Type B pancreatic cell (in vitro differentiated cells): ENCODE data around the gene SLC41A3. TPM values are rescaled to one million over a fixed set of nuclear protein-coding genes. Genes with fewer than 3 reads are reported as not detected.

Source experiments
- DNase-seq: peaks from one replicate; pipeline ENCODE4 v3.0.0; 2021; ENCODE audit warnings: mixed read lengths; ENCODE audit not compliant: unreplicated experiment; ENCODE audit errors: extremely low spot score
- H3K27ac Mint-ChIP-seq: 2 replicates; pipeline ENCODE4 v1.8.0; 2021; ENCODE audit warnings: mild to moderate bottlenecking, mixed read lengths
- H3K27me3 Mint-ChIP-seq: 2 replicates; pipeline ENCODE4 v1.8.0; 2021; ENCODE audit warnings: mixed read lengths
- H3K36me3 Mint-ChIP-seq: 2 replicates; pipeline ENCODE4 v1.8.0; 2021; ENCODE audit warnings: mixed read lengths
- H3K4me1 Mint-ChIP-seq: one replicate; pipeline ENCODE4 v1.8.0; 2021; ENCODE audit warnings: mixed read lengths; ENCODE audit not compliant: unreplicated experiment
- H3K4me3 Mint-ChIP-seq: 2 replicates; pipeline ENCODE4 v1.8.0; 2021; ENCODE audit warnings: mild to moderate bottlenecking, mixed read lengths
- H3K9me3 Mint-ChIP-seq: 2 replicates; pipeline ENCODE4 v1.8.0; 2021; ENCODE audit warnings: mixed read lengths
- total RNA-seq: library from RNA; stranded (reverse); gene quantifications from 2 replicates; pipeline ENCODE4 v1.2.1, GENCODE V29; 2021; ENCODE audit warnings: low replicate concordance
- TF ChIP-seq, protein P1 (sequence below): fragments of 200-600 bp; sonication (generic); conservative IDR thresholded peaks from 2 replicates; pipeline ENCODE4 v1.5.0; 2021; ENCODE audit warnings: antibody characterized with exemption, mild to moderate bottlenecking

SLC41A3 gene
- total RNA-seq, 1 donor from 2014 or later: 56.4 TPM

GRCh38 chr3:126025116-126025729, 58.7 kb downstream of the SLC41A3 start:
- H3K9me3 Mint-ChIP-seq: peaks cover 7% of the 10 kb centered on the region
- H3K4me1 Mint-ChIP-seq: no peaks in the 10 kb centered on the region
- peaks cover 43% of the 10 kb centered on the region for H3K36me3 Mint-ChIP-seq
- TF ChIP-seq, protein P1, sequence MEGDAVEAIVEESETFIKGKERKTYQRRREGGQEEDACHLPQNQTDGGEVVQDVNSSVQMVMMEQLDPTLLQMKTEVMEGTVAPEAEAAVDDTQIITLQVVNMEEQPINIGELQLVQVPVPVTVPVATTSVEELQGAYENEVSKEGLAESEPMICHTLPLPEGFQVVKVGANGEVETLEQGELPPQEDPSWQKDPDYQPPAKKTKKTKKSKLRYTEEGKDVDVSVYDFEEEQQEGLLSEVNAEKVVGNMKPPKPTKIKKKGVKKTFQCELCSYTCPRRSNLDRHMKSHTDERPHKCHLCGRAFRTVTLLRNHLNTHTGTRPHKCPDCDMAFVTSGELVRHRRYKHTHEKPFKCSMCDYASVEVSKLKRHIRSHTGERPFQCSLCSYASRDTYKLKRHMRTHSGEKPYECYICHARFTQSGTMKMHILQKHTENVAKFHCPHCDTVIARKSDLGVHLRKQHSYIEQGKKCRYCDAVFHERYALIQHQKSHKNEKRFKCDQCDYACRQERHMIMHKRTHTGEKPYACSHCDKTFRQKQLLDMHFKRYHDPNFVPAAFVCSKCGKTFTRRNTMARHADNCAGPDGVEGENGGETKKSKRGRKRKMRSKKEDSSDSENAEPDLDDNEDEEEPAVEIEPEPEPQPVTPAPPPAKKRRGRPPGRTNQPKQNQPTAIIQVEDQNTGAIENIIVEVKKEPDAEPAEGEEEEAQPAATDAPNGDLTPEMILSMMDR: no peak
- no peak overlapping the region for H3K4me3 Mint-ChIP-seq
- H3K27ac Mint-ChIP-seq: no peak overlapping the region
- no peaks in the 10 kb centered on the region for H3K27me3 Mint-ChIP-seq
- no peak for DNase-seq

DNA sequence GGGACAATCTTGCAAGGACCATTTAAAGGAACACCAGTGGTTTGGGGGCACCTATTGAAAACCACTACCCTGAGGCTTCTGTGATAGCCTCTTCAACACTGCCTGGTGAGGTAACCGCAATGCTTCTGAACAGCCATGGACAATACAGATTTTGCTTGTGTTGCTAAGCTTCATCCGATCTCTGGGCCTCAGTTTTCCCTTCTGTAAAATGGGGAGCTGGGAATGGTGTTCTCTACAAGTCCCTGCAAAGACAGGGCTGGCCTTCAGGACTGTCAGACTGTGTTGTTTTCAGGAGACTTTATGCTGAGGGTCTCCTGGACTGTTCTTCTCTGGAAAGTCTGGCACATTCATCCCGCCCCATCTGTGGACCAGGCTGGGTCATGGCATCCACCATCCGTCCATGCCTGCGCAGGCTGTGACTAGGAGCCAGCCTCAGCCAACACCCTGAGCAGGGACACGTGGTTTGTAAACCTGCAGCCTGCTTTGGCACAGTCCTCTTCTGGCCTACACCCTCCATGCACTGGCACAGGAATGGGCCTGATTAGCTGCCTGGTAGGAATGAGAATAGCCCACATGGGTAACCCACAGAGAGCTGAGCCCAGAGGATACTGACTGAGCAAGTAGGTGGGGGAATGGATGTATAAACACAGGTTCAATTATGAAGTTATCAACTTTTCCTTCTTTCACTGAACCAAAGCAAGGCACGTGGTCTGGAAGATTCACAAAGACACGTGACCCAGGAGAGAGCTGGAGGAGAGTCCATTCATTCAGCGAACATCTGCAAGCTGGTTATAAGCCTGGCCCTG, 59.7 kb downstream of the SLC41A3 start:
- Mint-ChIP-seq H3K27me3 (no peaks in the 10 kb centered on the region), H3K9me3 (peaks cover 7% of the 10 kb centered on the region), H3K4me1 (no peaks in the 10 kb centered on the region), H3K36me3 (peaks cover 39% of the 10 kb centered on the region), H3K27ac (no peak overlapping the region), H3K4me3 (no peak overlapping the region)
- no peak for DNase-seq
- TF ChIP-seq, protein P1: no peak

- TF ChIP-seq, protein P1: no peak
- Mint-ChIP-seq H3K9me3 (peaks cover 7% of the 10 kb centered on the region), H3K27ac (no peak overlapping the region), H3K4me1 (no peaks in the 10 kb centered on the region), H3K27me3 (no peaks in the 10 kb centered on the region), H3K4me3 (no peak overlapping the region), H3K36me3 (peaks cover 30% of the 10 kb centered on the region)
- no peak for DNase-seq
Observed at GRCh38 chr3:126023390-126023789, 60.5 kb downstream of the SLC41A3 start.

- TF ChIP-seq, protein P1: no peak
- Mint-ChIP-seq H3K4me1 (no peaks in the 10 kb centered on the region), H3K9me3 (peaks cover 7% of the 10 kb centered on the region), H3K27me3 (no peaks in the 10 kb centered on the region), H3K27ac (no peak overlapping the region), H3K36me3 (peaks cover 28% of the 10 kb centered on the region), H3K4me3 (no peak overlapping the region)
- no peak for DNase-seq
Observed at GRCh38 chr3:126022741-126023359, 61.1 kb downstream of the SLC41A3 start.

DNA sequence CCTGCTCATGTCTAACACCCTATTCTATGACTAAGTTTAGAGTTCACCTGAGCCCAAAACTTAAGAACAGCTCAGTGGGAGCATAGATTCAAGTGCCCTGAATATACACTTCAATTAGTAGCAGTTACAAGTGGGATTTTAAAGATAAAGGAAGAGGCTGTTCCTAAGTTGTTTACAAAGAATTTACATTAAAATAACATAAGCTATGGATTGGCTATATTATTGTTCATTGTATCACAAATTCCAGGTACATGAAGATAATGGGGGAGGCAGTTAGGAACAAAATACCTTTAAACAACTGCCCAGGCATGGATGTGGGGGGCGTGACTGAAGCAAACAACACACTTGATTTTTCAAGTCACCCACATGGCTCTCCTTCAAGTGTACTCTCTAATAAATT, 62.2 kb downstream of the SLC41A3 start:
- Mint-ChIP-seq H3K36me3 (peaks cover 17% of the 10 kb centered on the region), H3K27ac (no peak overlapping the region), H3K4me1 (no peaks in the 10 kb centered on the region), H3K9me3 (no peaks in the 10 kb centered on the region), H3K27me3 (no peaks in the 10 kb centered on the region), H3K4me3 (no peak overlapping the region)
- no peak for DNase-seq
- TF ChIP-seq, protein P1: no peak
